ENCODE data around the gene CCSER1. TPM values are rescaled to one million over a fixed set of nuclear protein-coding genes. Genes with fewer than 3 reads are reported as not detected.
"Not testable (repeated sequence)": the region's sequence is repeated elsewhere in the genome, so short reads cannot be mapped to it uniquely, and the experiment has no call there.

The CCSER1 gene
- total RNA-seq, 1 donor = under 0.01 TPM

GRCh38 chr4:91267543-91267942 lies 1140.3 kb downstream of the CCSER1 start:
- TF ChIP-seq, protein P1, sequence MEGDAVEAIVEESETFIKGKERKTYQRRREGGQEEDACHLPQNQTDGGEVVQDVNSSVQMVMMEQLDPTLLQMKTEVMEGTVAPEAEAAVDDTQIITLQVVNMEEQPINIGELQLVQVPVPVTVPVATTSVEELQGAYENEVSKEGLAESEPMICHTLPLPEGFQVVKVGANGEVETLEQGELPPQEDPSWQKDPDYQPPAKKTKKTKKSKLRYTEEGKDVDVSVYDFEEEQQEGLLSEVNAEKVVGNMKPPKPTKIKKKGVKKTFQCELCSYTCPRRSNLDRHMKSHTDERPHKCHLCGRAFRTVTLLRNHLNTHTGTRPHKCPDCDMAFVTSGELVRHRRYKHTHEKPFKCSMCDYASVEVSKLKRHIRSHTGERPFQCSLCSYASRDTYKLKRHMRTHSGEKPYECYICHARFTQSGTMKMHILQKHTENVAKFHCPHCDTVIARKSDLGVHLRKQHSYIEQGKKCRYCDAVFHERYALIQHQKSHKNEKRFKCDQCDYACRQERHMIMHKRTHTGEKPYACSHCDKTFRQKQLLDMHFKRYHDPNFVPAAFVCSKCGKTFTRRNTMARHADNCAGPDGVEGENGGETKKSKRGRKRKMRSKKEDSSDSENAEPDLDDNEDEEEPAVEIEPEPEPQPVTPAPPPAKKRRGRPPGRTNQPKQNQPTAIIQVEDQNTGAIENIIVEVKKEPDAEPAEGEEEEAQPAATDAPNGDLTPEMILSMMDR (IDR thresholded peaks at IDR 0.05; ENCODE audit: insufficient read depth, low read length) = no peak
- no peak overlapping the region for H3K4me3 ChIP-seq (ENCODE audit: low read depth, low read length)
- DNase-seq (ENCODE audit: low read depth) = no peak

GRCh38 chr4:91268481-91268880 lies 1141.3 kb downstream of the CCSER1 start:
- DNase-seq (ENCODE audit: low read depth); H3K4me3 ChIP-seq (ENCODE audit: low read depth, low read length): not testable (repeated sequence)

DNA sequence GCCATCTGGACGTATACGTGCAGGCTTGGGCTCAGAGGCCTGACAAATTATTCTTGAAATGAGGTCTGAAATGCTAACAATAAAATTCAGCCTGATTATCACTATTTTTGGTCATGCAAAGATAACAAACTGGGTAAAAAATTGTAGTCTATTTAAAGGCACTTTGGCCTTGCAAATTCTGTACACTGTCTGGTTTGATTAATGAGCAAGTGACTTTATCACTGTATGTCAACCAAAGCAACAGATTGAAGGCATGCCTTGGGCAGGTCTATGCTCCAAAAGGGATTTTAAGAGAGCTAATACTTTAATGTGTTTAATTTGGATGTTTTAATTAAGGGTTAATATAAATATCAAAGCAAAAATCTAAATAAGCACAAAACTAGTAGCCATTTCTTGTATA lies 1141.7 kb downstream of the CCSER1 start:
- DNase-seq (ENCODE audit: low read depth) = no peak
- no peak overlapping the region for H3K4me3 ChIP-seq (ENCODE audit: low read depth, low read length)
- TF ChIP-seq, protein P1 (IDR thresholded peaks at IDR 0.05; ENCODE audit: insufficient read depth, low read length) = no peak

- DNase-seq (ENCODE audit: low read depth) = no peak
- H3K4me3 ChIP-seq (ENCODE audit: low read depth, low read length) = no peak overlapping the region
- TF ChIP-seq, protein P1 (IDR thresholded peaks at IDR 0.05; ENCODE audit: insufficient read depth, low read length) = no peak
Measured at GRCh38 chr4:91279899-91280298, 1152.7 kb downstream of the CCSER1 start.

DNA sequence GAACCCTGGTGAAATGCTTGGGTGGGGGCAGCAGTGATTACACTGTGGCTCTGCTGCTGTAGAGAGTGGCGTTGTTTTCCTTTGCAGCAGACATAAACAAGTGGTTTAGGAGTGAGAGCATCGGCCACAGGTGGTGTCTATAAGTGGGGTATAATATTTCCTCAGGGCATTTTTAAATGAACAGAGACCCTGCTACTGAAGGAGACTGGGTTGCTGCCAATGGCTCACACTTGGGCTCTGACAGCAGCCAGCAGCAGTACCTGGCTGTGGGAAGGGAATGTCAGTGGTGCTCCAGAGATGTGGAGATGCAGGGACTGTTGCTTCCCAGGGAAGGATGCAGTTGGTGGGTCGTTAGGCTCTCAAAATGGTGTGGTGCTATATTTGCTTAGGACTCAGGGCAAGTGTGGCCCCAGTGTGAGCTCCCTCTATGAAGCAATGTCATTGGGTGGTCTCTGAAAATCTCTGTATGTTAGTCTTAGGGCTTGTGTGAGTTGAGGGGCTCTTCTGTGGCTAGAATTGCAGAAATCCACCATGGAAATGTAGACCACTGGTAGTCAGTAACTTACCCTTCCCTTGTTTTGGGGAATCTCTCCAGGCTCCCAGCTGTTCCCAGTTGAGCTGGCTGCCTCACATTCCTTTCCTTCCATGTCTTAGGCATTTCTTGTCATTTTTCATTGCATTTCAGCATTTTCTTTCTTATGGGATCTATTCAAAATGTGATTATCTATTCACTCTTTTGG lies 1153.5 kb downstream of the CCSER1 start:
- DNase-seq (ENCODE audit: low read depth) = no peak
- H3K4me3 ChIP-seq (ENCODE audit: low read depth, low read length) = no peak overlapping the region
- TF ChIP-seq, protein P1 (IDR thresholded peaks at IDR 0.05; ENCODE audit: insufficient read depth, low read length) = no peak

- TF ChIP-seq, protein P1 (IDR thresholded peaks at IDR 0.05; ENCODE audit: insufficient read depth, low read length) = no peak
- no peak overlapping the region for H3K4me3 ChIP-seq (ENCODE audit: low read depth, low read length)
- no peak for DNase-seq (ENCODE audit: low read depth)
Measured at GRCh38 chr4:91282217-91282616, 1155.0 kb downstream of the CCSER1 start.

- no peak for DNase-seq (ENCODE audit: low read depth)
- TF ChIP-seq, protein P1 (IDR thresholded peaks at IDR 0.05; ENCODE audit: insufficient read depth, low read length) = no peak
- H3K4me3 ChIP-seq (ENCODE audit: low read depth, low read length) = no peak overlapping the region
Measured at GRCh38 chr4:91283726-91284230, 1156.6 kb downstream of the CCSER1 start.

All from fibroblast of the aortic adventitia (primary cell).